Right lobe of liver (tissue), 6 donors: ENCODE data around the gene APOL3. TPM values are rescaled to one million over a fixed set of nuclear protein-coding genes. Genes with fewer than 3 reads are reported as not detected.
A peak's percentile ranks its signal among the peaks of the same experiment; 100 is the strongest.
"Not testable (repeated sequence)": the region's sequence is repeated elsewhere in the genome, so short reads cannot be mapped to it uniquely, and the experiment has no call there.

Experiments
- ATAC-seq, 4 donors: fragments of 200-7000 bp; cut with Tn5 transposase; one replicate each; pipeline ENCODE4 v1.9.1; 2020; ENCODE audit warnings: mild to moderate bottlenecking in 4 of 4, moderate library complexity in 4 of 4
- DNase-seq, 3 donors: peaks; one replicate each; pipeline ENCODE4 v3.0.0-alpha.2; 2020
- H3K27ac ChIP-seq, 3 donors: fragments of 200-600 bp; one replicate each; pipeline ENCODE4 v1.8.0; 2022
- H3K27me3 ChIP-seq, 2 donors: fragments of 200-600 bp; one replicate each; pipeline ENCODE4 v1.8.0; 2022
- H3K36me3 ChIP-seq, 4 donors: fragments of 200-600 bp; sonication (generic) in 1 of 4; one replicate each; pipeline versions ENCODE4 v1.5.1 to v1.8.0; 2017 to 2022; ENCODE audit warnings: control low read depth in 1 of 4
- H3K4me1 ChIP-seq, 4 donors: fragments of 200-600 bp; sonication (generic) in 1 of 4; one replicate each; pipeline versions ENCODE4 v1.5.1 to v1.8.0; 2017 to 2022; ENCODE audit warnings: control low read depth in 1 of 4
- H3K4me3 ChIP-seq, 3 donors: fragments of 200-600 bp; one replicate each; pipeline ENCODE4 v1.8.0; 2022
- H3K9me3 ChIP-seq, 4 donors: fragments of 200-600 bp; sonication (generic) in 1 of 4; one replicate each; pipeline versions ENCODE4 v1.5.1 to v1.8.0; 2017 to 2022; ENCODE audit warnings: control low read depth in 1 of 4
- POLR2A ChIP-seq: fragments of 450-650 bp; IDR thresholded peaks from one replicate; pipeline ENCODE4 v1.6.1; 2017; ENCODE audit warnings: antibody characterized with exemption, mild to moderate bottlenecking
- WGBS: methylation state at CpG from one replicate; pipeline ENCODE4 v1.1.6; 2018; ENCODE audit warnings: low coverage, low lambda C conversion rate; ENCODE audit not compliant: insufficient coverage; ENCODE audit errors: missing lambda C conversion rate; 5-methylcytosine and 5-hydroxymethylcytosine counted together
- intact Hi-C, 2 donors: fragments of 100-400 bp; cut with DNase I; formaldehyde crosslinking; loops; one replicate each; pipeline versions ENCODE4 v1.11.2 to v1.14.1; 2022
- total RNA-seq, 6 experiments: library from RNA; depleted of rRNA in 2 of 6; stranded (reverse); fragments of >200 nt in 2 of 6; fragmentation: NEBNext Ultra II Directional in 3 of 6; extraction: Animal tissue kit (Norgen Biotek cat#: 25700) in 3 of 6; gene quantifications; one replicate each; pipeline versions ENCODE4 v1.1.0 to v1.2.4, GENCODE V29; 2016 to 2023
- TF ChIP-seq, protein P1 (sequence below), 4 donors: fragments of 200-600 bp in 3 of 4; fragments of 450-650 bp in 1 of 4; IDR thresholded peaks; one replicate each; pipeline versions ENCODE4 v1.5.1 to v1.8.0; 2016 to 2022; ENCODE audit warnings: antibody characterized with exemption in 4 of 4, mild to moderate bottlenecking in 2 of 4
- donor health status: DM: no; HTN: yes; CAD: no.
- donor health status: DM: no; HTN: no; CAD: no.
- donor health status: DM: no; HTN: no; CAD: no.
- donor health status: DM: no; HTN: yes; CAD: no.
- donor health status: DM: no; HTN: yes; CAD: no.

The APOL3 gene
- total RNA-seq, 6 experiments from 2014 or later, result 21.7 to 80.5 (median 30.2) TPM

DNA sequence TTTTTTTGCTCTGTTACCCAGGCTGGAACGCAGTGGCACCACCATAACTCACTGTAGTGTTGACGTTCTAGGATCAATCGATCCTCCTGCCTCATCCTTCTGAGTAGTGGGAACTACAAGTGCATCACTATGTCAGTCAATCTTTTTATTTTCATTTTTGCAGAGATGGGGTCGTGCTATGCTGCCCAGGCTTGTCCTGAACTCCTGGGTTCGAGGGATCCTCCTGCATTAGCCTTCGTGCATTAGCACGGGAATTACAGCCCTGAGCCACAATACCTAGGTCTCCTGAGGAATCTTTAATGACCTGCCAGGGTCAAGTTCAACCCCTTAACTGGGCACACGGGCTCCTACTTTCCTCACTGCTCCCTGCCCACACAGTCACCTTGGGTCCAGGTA is 4.4 kb downstream of the APOL3 start:
- ATAC-seq, result peak in 2 of 4 donors; percentile 1 to 6
- no peaks in the 10 kb centered on the region for H3K9me3 ChIP-seq
- peak overlapping the region; percentile 78 to 96 (median 88) for H3K27ac ChIP-seq
- WGBS, result 20% methylated on average over 8 of the region's 8 CpGs
- TF ChIP-seq, protein P1, sequence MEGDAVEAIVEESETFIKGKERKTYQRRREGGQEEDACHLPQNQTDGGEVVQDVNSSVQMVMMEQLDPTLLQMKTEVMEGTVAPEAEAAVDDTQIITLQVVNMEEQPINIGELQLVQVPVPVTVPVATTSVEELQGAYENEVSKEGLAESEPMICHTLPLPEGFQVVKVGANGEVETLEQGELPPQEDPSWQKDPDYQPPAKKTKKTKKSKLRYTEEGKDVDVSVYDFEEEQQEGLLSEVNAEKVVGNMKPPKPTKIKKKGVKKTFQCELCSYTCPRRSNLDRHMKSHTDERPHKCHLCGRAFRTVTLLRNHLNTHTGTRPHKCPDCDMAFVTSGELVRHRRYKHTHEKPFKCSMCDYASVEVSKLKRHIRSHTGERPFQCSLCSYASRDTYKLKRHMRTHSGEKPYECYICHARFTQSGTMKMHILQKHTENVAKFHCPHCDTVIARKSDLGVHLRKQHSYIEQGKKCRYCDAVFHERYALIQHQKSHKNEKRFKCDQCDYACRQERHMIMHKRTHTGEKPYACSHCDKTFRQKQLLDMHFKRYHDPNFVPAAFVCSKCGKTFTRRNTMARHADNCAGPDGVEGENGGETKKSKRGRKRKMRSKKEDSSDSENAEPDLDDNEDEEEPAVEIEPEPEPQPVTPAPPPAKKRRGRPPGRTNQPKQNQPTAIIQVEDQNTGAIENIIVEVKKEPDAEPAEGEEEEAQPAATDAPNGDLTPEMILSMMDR (IDR thresholded peaks at IDR 0.05), result no peak
- no peak for TF ChIP-seq POLR2A
- H3K4me3 ChIP-seq, result peak overlapping the region; percentile 32 to 48 (median 46)
- intact Hi-C loops, result no loop called here
- H3K4me1 ChIP-seq, result peaks cover 0 to 84% (median 31%) of the 10 kb centered on the region in 4 donors
- H3K27me3 ChIP-seq, result no peaks in the 10 kb centered on the region
- no peaks in the 10 kb centered on the region for H3K36me3 ChIP-seq
- DNase-seq, result no peak

DNA sequence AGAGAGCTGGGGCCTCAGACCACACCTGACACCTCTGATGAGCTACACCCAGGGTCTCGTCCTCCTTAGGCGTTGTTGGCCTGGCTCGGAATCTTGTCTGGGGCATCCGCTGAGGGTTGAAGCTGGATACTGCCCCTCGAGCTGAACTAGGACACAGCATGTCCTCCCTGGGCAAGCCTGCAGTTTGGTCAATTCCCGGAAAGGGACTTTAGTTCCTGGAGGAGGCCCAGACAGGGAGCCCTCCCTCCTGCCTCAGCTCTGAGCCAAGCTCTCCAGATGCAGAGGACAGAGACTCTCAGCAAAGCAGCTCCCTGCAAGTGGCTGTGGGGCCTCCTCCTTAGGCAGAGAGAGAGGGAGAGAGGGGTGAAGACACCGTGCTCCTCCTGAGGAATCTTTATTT is 4.9 kb downstream of the APOL3 start:
- 20% methylated on average over 1 of the region's 7 CpGs for WGBS
- ATAC-seq, result peak; percentile 53 to 71 (median 68)

DNA sequence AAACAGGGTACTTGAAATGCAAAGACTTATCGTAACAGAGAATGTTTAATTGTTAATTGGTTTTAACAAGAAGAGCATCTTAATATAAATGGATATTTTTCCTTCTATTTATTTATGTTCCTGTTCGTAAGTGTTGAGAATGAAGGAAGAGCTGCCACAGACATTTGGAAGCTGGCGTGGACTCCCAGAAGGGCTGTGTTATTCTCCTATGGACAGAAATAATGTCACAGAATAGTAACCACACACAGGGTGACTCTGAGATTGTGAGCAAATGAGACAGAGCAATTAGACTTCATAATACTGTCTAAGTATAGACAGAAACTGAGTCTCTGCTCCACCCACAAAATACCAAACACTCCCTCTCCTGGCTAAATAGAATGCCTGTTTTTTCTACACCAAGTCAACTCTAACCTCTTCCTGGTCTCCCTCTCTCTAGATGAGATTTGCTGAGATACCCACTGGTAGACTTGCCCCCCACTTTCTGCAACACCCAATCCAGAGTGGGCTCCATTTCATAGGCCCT is 6.1 kb downstream of the APOL3 start:
- Histone ChIP-seq H3K36me3 (peaks cover 0 to 3% (median 0%) of the 10 kb centered on the region in 4 donors), H3K9me3 (no peaks in the 10 kb centered on the region), H3K4me1 (peaks cover 0 to 74% (median 26%) of the 10 kb centered on the region in 4 donors), H3K4me3 (no peak overlapping the region), H3K27me3 (no peaks in the 10 kb centered on the region), H3K27ac (peak overlapping the region in 2 of 3 donors; percentile 78 to 96)
- TF ChIP-seq, protein P1 (IDR thresholded peaks at IDR 0.05), result no peak
- no peak for TF ChIP-seq POLR2A
- 84% methylated on average over 3 of the region's 3 CpGs for WGBS
- intact Hi-C loops, result no loop called here
- ATAC-seq, result no peak
- DNase-seq, result no peak

More for the DNA sequence above, 4.9 kb downstream of the APOL3 start:
- Histone ChIP-seq H3K27ac (peak overlapping the region; percentile 78 to 96 (median 88)), H3K27me3 (no peaks in the 10 kb centered on the region), H3K9me3 (no peaks in the 10 kb centered on the region), H3K4me1 (peaks cover 0 to 84% (median 30%) of the 10 kb centered on the region in 4 donors), H3K36me3 (no peaks in the 10 kb centered on the region), H3K4me3 (peak overlapping the region in 2 of 3 donors; percentile 32 to 48)
- peak; percentile 56 to 84 (median 73) for DNase-seq
- intact Hi-C loops, result no loop called here
- peak; percentile 18 for TF ChIP-seq POLR2A
- TF ChIP-seq, protein P1 (IDR thresholded peaks at IDR 0.05), result peak in 1 of 4 donors; percentile 3

DNA sequence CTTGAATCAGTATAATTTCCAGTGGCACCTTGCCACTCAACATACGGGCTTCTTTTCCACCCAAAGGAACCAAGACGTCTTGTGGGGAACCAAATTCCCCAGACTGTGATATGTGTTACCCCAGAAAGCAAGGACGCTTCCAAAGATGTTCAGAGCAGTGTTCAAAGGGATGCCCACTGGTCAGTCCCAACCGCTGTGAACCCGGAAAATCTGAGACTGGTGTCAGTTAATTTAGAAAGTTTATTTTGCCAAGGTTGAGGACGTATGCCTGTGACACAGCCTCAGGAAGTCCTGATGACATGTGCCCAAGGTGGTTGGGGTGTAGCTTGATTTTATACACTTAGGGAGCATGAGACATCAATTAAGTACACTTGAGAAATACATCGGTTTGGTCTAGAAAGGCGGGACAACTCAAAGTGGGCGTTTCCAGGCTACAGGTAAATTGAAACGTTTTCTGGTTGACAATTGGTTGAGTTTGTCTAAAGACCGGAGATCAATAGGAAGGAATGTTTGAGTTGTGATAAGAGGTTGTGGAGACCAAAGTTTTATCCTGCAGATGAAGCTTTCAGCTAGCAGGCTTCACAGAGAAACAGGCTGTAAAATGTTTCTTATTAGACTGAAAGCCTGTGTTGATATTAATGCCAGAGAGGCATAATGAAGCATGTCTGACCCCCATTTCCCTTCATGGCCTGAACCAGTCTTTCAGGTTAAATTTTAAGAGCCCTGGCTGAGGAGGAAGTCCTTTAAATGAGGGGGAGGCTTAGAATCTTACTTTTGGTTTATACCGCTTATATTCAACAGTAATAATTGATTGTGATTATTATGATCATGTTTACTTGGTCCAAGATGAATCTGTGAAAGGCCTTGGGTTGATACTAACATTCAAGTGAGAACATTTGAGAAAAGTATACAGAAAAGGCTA is 6.8 kb downstream of the APOL3 start:
- H3K4me3 ChIP-seq, result no peak overlapping the region
- H3K4me1 ChIP-seq, result peaks cover 0 to 67% (median 24%) of the 10 kb centered on the region in 4 donors

DNA sequence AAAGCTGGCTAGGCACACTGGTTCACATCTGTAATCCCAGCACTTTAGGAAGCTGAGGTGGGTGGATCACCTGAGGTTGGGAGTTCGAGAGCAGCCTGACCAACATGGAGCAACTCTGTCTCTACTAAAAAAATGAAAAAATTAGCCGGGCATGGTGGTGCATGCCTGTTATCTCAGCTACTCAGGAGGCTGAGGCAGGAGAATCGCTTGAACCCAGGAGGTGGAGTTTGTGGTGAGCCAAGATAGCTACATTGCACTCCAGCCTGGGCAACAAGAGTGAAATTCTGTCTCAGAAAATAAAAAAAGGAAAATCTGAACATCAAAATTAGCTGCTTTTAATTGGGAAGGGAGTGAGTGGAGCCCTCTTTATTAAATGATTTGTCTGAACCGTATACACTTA is 7.7 kb downstream of the APOL3 start:
- DNase-seq, H3K27me3 ChIP-seq, ATAC-seq, intact Hi-C loops, H3K36me3 ChIP-seq, H3K4me3 ChIP-seq, H3K9me3 ChIP-seq: not testable (repeated sequence)
- 82% methylated on average over 4 of the region's 4 CpGs for WGBS
- Histone ChIP-seq H3K27ac (peak overlapping the region in 1 of 3 donors; percentile 96), H3K4me1 (peaks cover 0 to 58% (median 21%) of the 10 kb centered on the region in 4 donors)

More for the DNA sequence above, 6.8 kb downstream of the APOL3 start:
- no peak for ATAC-seq
- peaks cover 0 to 6% (median 2%) of the 10 kb centered on the region in 4 donors for H3K36me3 ChIP-seq
- peak overlapping the region in 1 of 3 donors; percentile 96 for H3K27ac ChIP-seq
- no peaks in the 10 kb centered on the region for H3K9me3 ChIP-seq
- no peak for TF ChIP-seq POLR2A
- TF ChIP-seq, protein P1 (IDR thresholded peaks at IDR 0.05), result no peak
- intact Hi-C loops, result no loop called here
- 49% methylated on average over 10 of the region's 12 CpGs for WGBS
- no peaks in the 10 kb centered on the region for H3K27me3 ChIP-seq
- DNase-seq, result no peak
